Measurements from ENCODE around the gene ZBTB45.

The ZBTB45 gene

DNA sequence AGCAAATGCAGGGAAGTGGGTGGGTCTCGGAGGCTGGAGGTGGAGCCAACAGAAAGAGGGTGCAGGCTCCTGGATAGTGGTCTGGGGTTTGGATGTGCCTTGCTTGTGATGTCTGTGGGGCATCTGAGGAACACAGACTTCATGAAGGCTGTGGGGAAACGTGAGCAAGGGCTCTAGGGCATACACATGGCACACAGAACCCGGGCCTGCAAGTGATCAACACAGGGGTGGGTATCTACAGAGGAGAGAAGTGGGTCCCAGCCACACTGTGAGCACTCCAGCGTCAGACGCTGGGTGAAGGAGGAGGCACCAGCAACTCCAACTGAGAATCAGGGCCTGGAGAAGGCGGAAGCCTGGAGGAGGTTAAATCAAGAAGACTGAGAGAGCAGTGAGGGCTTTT lies 44.2 kb upstream of the ZBTB45 start:
- TF ChIP-seq ZNF70 (CRISPR knock-in tag; IDR thresholded peaks at IDR 0.05) (no peak), ESRRG (CRISPR knock-in tag; IDR thresholded peaks at IDR 0.05) (no peak), BACH2 (CRISPR knock-in tag; IDR thresholded peaks at IDR 0.05; ENCODE audit: borderline replicate concordance) (no peak), PPARA (CRISPR knock-in tag; IDR thresholded peaks at IDR 0.05; ENCODE audit: borderline replicate concordance) (no peak), ZFP3 (CRISPR knock-in tag; IDR thresholded peaks at IDR 0.05) (no peak), ZNF8 (CRISPR knock-in tag; IDR thresholded peaks at IDR 0.05) (no peak)
- ATAC-seq = no peak

DNA sequence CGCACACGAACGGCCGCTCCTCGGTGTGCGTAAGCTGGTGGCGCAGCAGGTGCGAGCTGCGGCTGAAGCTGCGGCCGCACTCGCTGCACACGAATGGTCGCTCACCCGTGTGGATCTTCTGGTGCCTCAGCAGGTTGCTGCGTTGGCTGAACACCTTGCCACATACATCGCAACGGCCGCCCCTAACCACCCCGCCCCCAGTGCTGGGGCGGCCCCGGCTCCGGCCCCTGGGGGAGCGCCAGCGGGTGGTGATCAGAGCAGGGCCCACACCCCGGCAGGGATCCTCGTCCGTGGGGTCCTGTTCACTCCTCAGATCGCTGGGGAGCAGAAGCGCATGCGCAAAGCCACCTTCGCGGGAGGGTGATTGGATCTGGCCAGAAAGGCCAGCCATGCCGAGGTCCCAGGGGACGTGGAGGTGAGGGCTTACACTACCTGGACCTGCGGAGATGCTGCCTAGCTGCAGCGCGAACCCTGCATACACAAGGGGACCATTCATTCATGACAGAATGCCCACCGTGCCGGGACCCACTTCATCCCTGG lies 43.5 kb upstream of the ZBTB45 start:
- TF ChIP-seq ZC3H10 (CRISPR knock-in tag; IDR thresholded peaks at IDR 0.05) (no peak), POU6F1 (CRISPR knock-in tag; IDR thresholded peaks at IDR 0.05; ENCODE audit: borderline replicate concordance, low read depth) (no peak), RARB (CRISPR knock-in tag; IDR thresholded peaks at IDR 0.05) (no peak), PPARA (CRISPR knock-in tag; IDR thresholded peaks at IDR 0.05; ENCODE audit: borderline replicate concordance) (no peak), GLIS3 (CRISPR knock-in tag; IDR thresholded peaks at IDR 0.05) (no peak), ARNTL (CRISPR knock-in tag; IDR thresholded peaks at IDR 0.05; ENCODE audit: borderline replicate concordance, low read depth) (no peak)
- TF ChIP-seq, protein P1, sequence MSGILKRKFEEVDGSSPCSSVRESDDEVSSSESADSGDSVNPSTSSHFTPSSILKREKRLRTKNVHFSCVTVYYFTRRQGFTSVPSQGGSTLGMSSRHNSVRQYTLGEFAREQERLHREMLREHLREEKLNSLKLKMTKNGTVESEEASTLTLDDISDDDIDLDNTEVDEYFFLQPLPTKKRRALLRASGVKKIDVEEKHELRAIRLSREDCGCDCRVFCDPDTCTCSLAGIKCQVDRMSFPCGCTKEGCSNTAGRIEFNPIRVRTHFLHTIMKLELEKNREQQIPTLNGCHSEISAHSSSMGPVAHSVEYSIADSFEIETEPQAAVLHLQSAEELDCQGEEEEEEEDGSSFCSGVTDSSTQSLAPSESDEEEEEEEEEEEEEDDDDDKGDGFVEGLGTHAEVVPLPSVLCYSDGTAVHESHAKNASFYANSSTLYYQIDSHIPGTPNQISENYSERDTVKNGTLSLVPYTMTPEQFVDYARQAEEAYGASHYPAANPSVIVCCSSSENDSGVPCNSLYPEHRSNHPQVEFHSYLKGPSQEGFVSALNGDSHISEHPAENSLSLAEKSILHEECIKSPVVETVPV (CRISPR knock-in tag; IDR thresholded peaks at IDR 0.05) = no peak
- ATAC-seq = no peak

GRCh38 chr19:58562122-58563033 lies 42.8 kb upstream of the ZBTB45 start:
- TF ChIP-seq GLIS3 (CRISPR knock-in tag; IDR thresholded peaks at IDR 0.05) (no peak), TCF4 (CRISPR knock-in tag; IDR thresholded peaks at IDR 0.05; ENCODE audit: borderline replicate concordance) (no peak), ZNF8 (CRISPR knock-in tag; IDR thresholded peaks at IDR 0.05) (no peak), RARB (CRISPR knock-in tag; IDR thresholded peaks at IDR 0.05) (no peak), ZFP3 (CRISPR knock-in tag; IDR thresholded peaks at IDR 0.05) (no peak), ZC3H10 (CRISPR knock-in tag; IDR thresholded peaks at IDR 0.05) (no peak), ARNTL (CRISPR knock-in tag; IDR thresholded peaks at IDR 0.05; ENCODE audit: borderline replicate concordance, low read depth) (no peak), ZNF565 (CRISPR knock-in tag; conservative IDR thresholded peaks at IDR 0.05; ENCODE audit: low read depth) (no peak), ISL1 (CRISPR knock-in tag; IDR thresholded peaks at IDR 0.05) (no peak), POU6F1 (CRISPR knock-in tag; IDR thresholded peaks at IDR 0.05; ENCODE audit: borderline replicate concordance, low read depth) (no peak), CSDC2 (CRISPR knock-in tag; IDR thresholded peaks at IDR 0.05) (no peak), BACH2 (CRISPR knock-in tag; IDR thresholded peaks at IDR 0.05; ENCODE audit: borderline replicate concordance) (no peak), PATZ1 (CRISPR knock-in tag; IDR thresholded peaks at IDR 0.05; ENCODE audit: borderline replicate concordance) (no peak), PPARA (CRISPR knock-in tag; IDR thresholded peaks at IDR 0.05; ENCODE audit: borderline replicate concordance) (no peak), TOX (CRISPR knock-in tag; IDR thresholded peaks at IDR 0.05; ENCODE audit: borderline replicate concordance) (no peak), OSR1 (CRISPR knock-in tag; IDR thresholded peaks at IDR 0.05) (no peak)
- TF ChIP-seq, protein P2, sequence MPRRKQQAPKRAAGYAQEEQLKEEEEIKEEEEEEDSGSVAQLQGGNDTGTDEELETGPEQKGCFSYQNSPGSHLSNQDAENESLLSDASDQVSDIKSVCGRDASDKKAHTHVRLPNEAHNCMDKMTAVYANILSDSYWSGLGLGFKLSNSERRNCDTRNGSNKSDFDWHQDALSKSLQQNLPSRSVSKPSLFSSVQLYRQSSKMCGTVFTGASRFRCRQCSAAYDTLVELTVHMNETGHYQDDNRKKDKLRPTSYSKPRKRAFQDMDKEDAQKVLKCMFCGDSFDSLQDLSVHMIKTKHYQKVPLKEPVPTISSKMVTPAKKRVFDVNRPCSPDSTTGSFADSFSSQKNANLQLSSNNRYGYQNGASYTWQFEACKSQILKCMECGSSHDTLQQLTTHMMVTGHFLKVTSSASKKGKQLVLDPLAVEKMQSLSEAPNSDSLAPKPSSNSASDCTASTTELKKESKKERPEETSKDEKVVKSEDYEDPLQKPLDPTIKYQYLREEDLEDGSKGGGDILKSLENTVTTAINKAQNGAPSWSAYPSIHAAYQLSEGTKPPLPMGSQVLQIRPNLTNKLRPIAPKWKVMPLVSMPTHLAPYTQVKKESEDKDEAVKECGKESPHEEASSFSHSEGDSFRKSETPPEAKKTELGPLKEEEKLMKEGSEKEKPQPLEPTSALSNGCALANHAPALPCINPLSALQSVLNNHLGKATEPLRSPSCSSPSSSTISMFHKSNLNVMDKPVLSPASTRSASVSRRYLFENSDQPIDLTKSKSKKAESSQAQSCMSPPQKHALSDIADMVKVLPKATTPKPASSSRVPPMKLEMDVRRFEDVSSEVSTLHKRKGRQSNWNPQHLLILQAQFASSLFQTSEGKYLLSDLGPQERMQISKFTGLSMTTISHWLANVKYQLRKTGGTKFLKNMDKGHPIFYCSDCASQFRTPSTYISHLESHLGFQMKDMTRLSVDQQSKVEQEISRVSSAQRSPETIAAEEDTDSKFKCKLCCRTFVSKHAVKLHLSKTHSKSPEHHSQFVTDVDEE (CRISPR knock-in tag; IDR thresholded peaks at IDR 0.05) = no peak
- TF ChIP-seq, protein P3, sequence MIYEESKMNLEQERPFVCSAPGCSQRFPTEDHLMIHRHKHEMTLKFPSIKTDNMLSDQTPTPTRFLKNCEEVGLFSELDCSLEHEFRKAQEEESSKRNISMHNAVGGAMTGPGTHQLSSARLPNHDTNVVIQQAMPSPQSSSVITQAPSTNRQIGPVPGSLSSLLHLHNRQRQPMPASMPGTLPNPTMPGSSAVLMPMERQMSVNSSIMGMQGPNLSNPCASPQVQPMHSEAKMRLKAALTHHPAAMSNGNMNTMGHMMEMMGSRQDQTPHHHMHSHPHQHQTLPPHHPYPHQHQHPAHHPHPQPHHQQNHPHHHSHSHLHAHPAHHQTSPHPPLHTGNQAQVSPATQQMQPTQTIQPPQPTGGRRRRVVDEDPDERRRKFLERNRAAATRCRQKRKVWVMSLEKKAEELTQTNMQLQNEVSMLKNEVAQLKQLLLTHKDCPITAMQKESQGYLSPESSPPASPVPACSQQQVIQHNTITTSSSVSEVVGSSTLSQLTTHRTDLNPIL (CRISPR knock-in tag; IDR thresholded peaks at IDR 0.05; ENCODE audit: low read depth) = no peak
- ATAC-seq = no peak

Measured in SK-N-SH treated with all-trans-retinoic acid at 6 μM for 48 hours (cell line).